ENCODE data around the gene TBC1D16.

- no peak for TF ChIP-seq CTCF (IDR thresholded peaks at IDR 0.05; ENCODE audit: borderline replicate concordance, extremely low read depth, low read length, poor library complexity, severe bottlenecking)
- no peak for TF ChIP-seq EZH2 (IDR thresholded peaks at IDR 0.05; ENCODE audit: borderline replicate concordance, low read depth, low read length, severe bottlenecking)
Measured at GRCh38 chr17:79945591-79946255, 89.9 kb downstream of the TBC1D16 start.
